HepG2 (cell line): ENCODE results near the gene ANO10. TPM values are rescaled to one million over a fixed set of nuclear protein-coding genes. Genes with fewer than 3 reads are reported as not detected.

Experiments used
- ATAC-seq: fragments of 200-7000 bp; cut with Tn5 transposase; 3 replicates; pipeline ENCODE4 v1.9.1; 2020; ENCODE audit warnings: mild to moderate bottlenecking, moderate library complexity
- BruUV-seq: library from RNA; stranded (reverse); fragments of 400-500 nt; replicated peaks from 2 replicates; lab custom pipeline; 2021; lab: Mats Ljungman, UMichigan
- CTCF ChIA-PET: fragments of 300-600 bp; formaldehyde crosslinking; extraction: SDS; loops from one replicate; lab custom pipeline; 2021; ENCODE audit warnings: low total read pairs, inconsistent platforms, low intra/inter-chr PET ratio; lab: Yijun Ruan, JAX
- POLR2A ChIA-PET: fragments of 350-600 bp; sonication (Branson Sonifier 250); formaldehyde crosslinking; loops from one replicate; lab custom pipeline; 2020; ENCODE audit warnings: antibody characterized with exemption, inconsistent platforms; lab: Yijun Ruan, JAX
- DNase-seq: peaks from one replicate; pipeline ENCODE4 v3.0.0-alpha.2; 2015; ENCODE audit warnings: low spot score
- FAIRE-seq: peaks from 3 replicates; lab custom pipeline; 2011; peaks lifted over from hg19 to GRCh38; lab: Jason Lieb, UNC
- H2AFZ ChIP-seq: one replicate; pipeline ENCODE4 v1.6.1; 2011; ENCODE audit warnings: low read length, inconsistent platforms
- H3K27ac ChIP-seq: fragments of 300-600 bp; 3 replicates; pipeline ENCODE4 v1.8.0; 2011; ENCODE audit warnings: mixed run types, mild to moderate bottlenecking, mixed read lengths, low read length, inconsistent platforms; ENCODE audit not compliant: insufficient read depth; ENCODE audit errors: extremely low read length
- H3K27me3 ChIP-seq, 2 experiments: fragments of 200-600 bp in 1 of 2; 2 replicates in 1 of 2; 3 replicates in 1 of 2; pipeline versions ENCODE4 v1.6.0 to v1.8.0; 2011; ENCODE audit warnings: low read length in 2 of 2, mild to moderate bottlenecking in 2 of 2, moderate library complexity in 2 of 2, inconsistent platforms in 1 of 2; ENCODE audit not compliant: insufficient read depth in 2 of 2, control insufficient read depth in 1 of 2
- H3K36me3 ChIP-seq, 2 experiments: fragments of 200-600 bp in 1 of 2; replicated peaks in 1 of 2; 2 replicates in 1 of 2; 3 replicates in 1 of 2; pipeline versions ENCODE4 v1.5.1 to v1.8.0; 2011; ENCODE audit warnings: low read length in 2 of 2, inconsistent platforms in 1 of 2; ENCODE audit not compliant: insufficient read depth in 2 of 2, control insufficient read depth in 1 of 2
- H3K4me1 ChIP-seq: 2 replicates; pipeline ENCODE4 v1.5.1; 2012; ENCODE audit warnings: low read length, inconsistent platforms; ENCODE audit not compliant: insufficient read depth
- H3K4me2 ChIP-seq: 2 replicates; pipeline ENCODE4 v1.6.0; 2011; ENCODE audit warnings: low read depth, low read length, inconsistent platforms
- H3K4me3 ChIP-seq, 3 experiments: fragments of 200-600 bp in 1 of 3; sonication (generic), shearing (Covaris generic) in 1 of 3; replicated peaks in 1 of 3; 2 replicates each; pipeline ENCODE4 v1.5.1; 2011 to 2016; ENCODE audit warnings: low read length in 3 of 3, inconsistent platforms in 2 of 3, low read depth in 2 of 3, mild to moderate bottlenecking in 2 of 3, control low read depth in 1 of 3, mixed read lengths in 1 of 3; ENCODE audit not compliant: insufficient read depth in 1 of 3
- H3K79me2 ChIP-seq: one replicate; pipeline ENCODE4 v1.6.1; 2011; ENCODE audit warnings: low read length, inconsistent platforms; ENCODE audit not compliant: insufficient read depth
- H3K9ac ChIP-seq: 2 replicates; pipeline ENCODE4 v1.6.0; 2011; ENCODE audit warnings: mild to moderate bottlenecking, low read depth, low read length, inconsistent platforms; ENCODE audit not compliant: insufficient read depth
- H3K9me3 ChIP-seq: 2 replicates; pipeline ENCODE4 v1.5.1; 2012; ENCODE audit warnings: mild to moderate bottlenecking, low read length
- H4K20me1 ChIP-seq: 2 replicates; pipeline ENCODE4 v1.6.0; 2011; ENCODE audit warnings: inconsistent platforms, mild to moderate bottlenecking, low read length, moderate library complexity; ENCODE audit not compliant: insufficient read depth
- BRF2 ChIP-seq: sonication (generic); formaldehyde crosslinking; IDR thresholded peaks from 2 replicates; pipeline ENCODE4 v1.8.1; 2022; ENCODE audit warnings: mild to moderate bottlenecking, missing genetic modification reagents
- EP300 ChIP-seq, 3 experiments: sonication (generic) in 1 of 3; formaldehyde crosslinking in 1 of 3; IDR thresholded peaks; 2 replicates each; pipeline versions ENCODE4 v1.5.1 to v1.6.1; 2011 to 2020; ENCODE audit warnings: low read depth in 2 of 3, low read length in 2 of 3, borderline replicate concordance in 1 of 3, improper control_type of control experiment in 1 of 3, mild to moderate bottlenecking in 1 of 3, missing genetic modification reagents in 1 of 3, moderate library complexity in 1 of 3
- GATA4 ChIP-seq: sonication (generic); IDR thresholded peaks from 2 replicates; pipeline ENCODE4 v1.6.1; 2016; ENCODE audit warnings: antibody characterized with exemption, low read depth, borderline replicate concordance
- GLMP ChIP-seq: sonication (generic); formaldehyde crosslinking; IDR thresholded peaks from 2 replicates; pipeline ENCODE4 v1.9.0; 2021; ENCODE audit warnings: missing genetic modification reagents, mild to moderate bottlenecking, borderline replicate concordance
- HMG20A ChIP-seq: IDR thresholded peaks from 2 replicates; pipeline ENCODE4 v1.6.1; 2016; ENCODE audit warnings: borderline replicate concordance
- MAZ ChIP-seq, 2 experiments: sonication (generic) in 1 of 2; formaldehyde crosslinking in 1 of 2; IDR thresholded peaks; 2 replicates each; pipeline versions ENCODE4 v1.5.0 to v1.6.1; 2012 to 2020; ENCODE audit warnings: low read depth in 2 of 2, mild to moderate bottlenecking in 2 of 2, borderline replicate concordance in 1 of 2, improper control_type of control experiment in 1 of 2, low read length in 1 of 2, missing genetic modification reagents in 1 of 2, moderate library complexity in 1 of 2
- MTA1 ChIP-seq: sonication (generic); formaldehyde crosslinking; IDR thresholded peaks from 2 replicates; pipeline ENCODE4 v1.4.0; 2020; ENCODE audit warnings: missing genetic modification reagents, mild to moderate bottlenecking, borderline replicate concordance
- NFIC ChIP-seq: IDR thresholded peaks from 2 replicates; pipeline ENCODE4 v1.6.1; 2012; ENCODE audit warnings: mild to moderate bottlenecking, low read length, inconsistent platforms
- PAF1 ChIP-seq: IDR thresholded peaks from 2 replicates; pipeline ENCODE4 v1.6.1; 2016; ENCODE audit warnings: missing genetic modification reagents, missing compliant biosample characterization
- PPARG ChIP-seq: conservative IDR thresholded peaks from 2 replicates; pipeline ENCODE4 v1.6.1; 2016; ENCODE audit warnings: missing biosample characterization, missing genetic modification reagents
- SAP130 ChIP-seq: IDR thresholded peaks from 2 replicates; pipeline ENCODE4 v1.6.1; 2016; ENCODE audit warnings: low read depth
- SSRP1 ChIP-seq: IDR thresholded peaks from 2 replicates; pipeline ENCODE4 v1.6.1; 2016; ENCODE audit warnings: control low read depth
- ZHX2 ChIP-seq, 2 experiments: sonication (generic) in 1 of 2; formaldehyde crosslinking in 1 of 2; IDR thresholded peaks; 2 replicates each; pipeline versions ENCODE4 v1.6.1 to v1.9.0; 2014 to 2022; ENCODE audit warnings: antibody characterized with exemption in 1 of 2, borderline replicate concordance in 1 of 2, inconsistent platforms in 1 of 2, low read depth in 1 of 2, missing genetic modification reagents in 1 of 2
- ZSCAN31 ChIP-seq: sonication (generic); formaldehyde crosslinking; IDR thresholded peaks from 2 replicates; pipeline ENCODE4 v1.5.0; 2020; ENCODE audit warnings: low read depth, mild to moderate bottlenecking, missing genetic modification reagents
- WGBS: methylation state at CpG from one replicate; pipeline ENCODE4 v1.1.6; 2017; ENCODE audit warnings: low lambda C conversion rate; 5-methylcytosine and 5-hydroxymethylcytosine counted together
- in situ Hi-C: cut with HindIII; loops from 2 replicates; pipeline ENCODE4 v1.10.0; 2017; ENCODE audit warnings: low pct_unique_long_range_greater_than_20kb; ENCODE audit not compliant: extremely low pct_ligation_motif_present
- intact Hi-C: fragments of 100-400 bp; cut with micrococcal nuclease; formaldehyde crosslinking; loops from one replicate; pipeline ENCODE4 v1.10.0; 2022; ENCODE audit not compliant: unreplicated experiment
- polyA plus RNA-seq, 8 experiments: library from polyadenylated mRNA; depleted of rRNA in 3 of 8; stranded (reverse) in 7 of 8; unstranded in 1 of 8; fragments of >200 nt; fragmentation: Illumina TruSeq in 4 of 8; extraction: Trizol in 4 of 8; gene quantifications; 2 replicates each; pipeline versions ENCODE4 v1.2.1 to v1.2.3, GENCODE V29; 2011 to 2016; ENCODE audit warnings: low read depth in 4 of 8, missing spikeins in 1 of 8, mixed read lengths in 1 of 8; ENCODE audit not compliant: insufficient read depth in 1 of 8
- total RNA-seq, 5 experiments: library from RNA; depleted of rRNA; stranded (reverse); fragments of >200 nt; fragmentation: Illumina TruSeq; extraction: Trizol; gene quantifications; 2 replicates each; pipeline ENCODE4 v1.2.3, GENCODE V29; 2016; ENCODE audit warnings: low read depth in 1 of 5

The ANO10 gene
- total and polyA plus RNA-seq, 2 of the 13 experiments (the other 11 are each of a cell fraction or from before 2014, with no cell fraction given), result 10.4 to 13.1 TPM

- ATAC-seq (peak; percentile 59; the same call in 2 of the 3 replicates), FAIRE-seq (no peak), DNase-seq (peak; percentile 52)
- intact Hi-C loops (no loop called here), in situ Hi-C loops (no loop called here)
- no peaks in the 10 kb centered on the region for H3K36me3 ChIP-seq
- H2AFZ ChIP-seq, result no peak overlapping the region
- ChIA-PET POLR2A (no interaction called here), CTCF (no interaction called here)
- 25% methylated on average over 1 of the region's 1 CpG for WGBS
- 0 out of 2 replicates have a peak, but pooled peaks cover 8% of the 10 kb centered on the region for H3K4me1 ChIP-seq
- no peaks in the 10 kb centered on the region for H4K20me1 ChIP-seq
- H3K27me3 ChIP-seq, result no peaks in the 10 kb centered on the region
- no peak overlapping the region for H3K27ac ChIP-seq
- no peaks in the 10 kb centered on the region for H3K79me2 ChIP-seq
- H3K4me3 ChIP-seq, result no peak overlapping the region
- no TSS peak for BruUV-seq
- H3K4me2 ChIP-seq, result no peak overlapping the region
- H3K9ac ChIP-seq, result no peak overlapping the region
- H3K9me3 ChIP-seq, result no peaks in the 10 kb centered on the region
- no peak for TF ChIP-seq MAZ (IDR thresholded peaks at IDR 0.05; ENCODE audit: borderline replicate concordance, low read depth, low read length)
- TF ChIP-seq MAZ (CRISPR knock-in tag; IDR thresholded peaks at IDR 0.05; ENCODE audit: low read depth), result no peak
- no peak for TF ChIP-seq GATA4
- TF ChIP-seq PPARG (CRISPR knock-in tag), result peak; percentile 73
- TF ChIP-seq MTA1, result no peak
- TF ChIP-seq ZSCAN31 (CRISPR knock-in tag), result no peak
- no peak for TF ChIP-seq BRF2 (CRISPR knock-in tag)
- TF ChIP-seq SAP130, result peak; percentile 34; the same call in 1 of the 2 replicates
- TF ChIP-seq HMG20A (CRISPR knock-in tag), result peak; percentile 30; the same call in 1 of the 2 replicates
- no peak for TF ChIP-seq PAF1 (CRISPR knock-in tag)
- TF ChIP-seq NFIC, result no peak
- TF ChIP-seq ZHX2 (IDR thresholded peaks at IDR 0.05; ENCODE audit: low read depth), result no peak
- no peak for TF ChIP-seq ZHX2 (CRISPR knock-in tag; IDR thresholded peaks at IDR 0.05; ENCODE audit: borderline replicate concordance)
- peak in 1 of 2 experiments; percentile 61; a peak in 1 of 4 replicates for TF ChIP-seq EP300 (IDR thresholded peaks at IDR 0.05; ENCODE audit: low read depth in 2 of 2, low read length in 2 of 2)
- no peak for TF ChIP-seq EP300 (CRISPR knock-in tag; IDR thresholded peaks at IDR 0.05; ENCODE audit: borderline replicate concordance)
- no peak for TF ChIP-seq SSRP1
- TF ChIP-seq GLMP (CRISPR knock-in tag), result no peak
Observed at GRCh38 chr3:43455233-43455632, 166.6 kb downstream of the ANO10 start.
